Astrocyte (in vitro differentiated cells and primary cell): ENCODE measurements around the gene ACSL4.

Experiments
- EZH2 ChIP-seq: IDR thresholded peaks from 2 replicates; pipeline ENCODE4 v1.6.1; 2012; ENCODE audit warnings: mild to moderate bottlenecking, low read length, inconsistent platforms; ENCODE audit not compliant: insufficient read depth
- TF ChIP-seq, protein P1 (sequence below): IDR thresholded peaks from 2 replicates; pipeline ENCODE4 v1.5.1; 2011; ENCODE audit warnings: low read depth, mild to moderate bottlenecking, inconsistent platforms, low read length, moderate library complexity; ENCODE audit not compliant: insufficient read depth

DNA sequence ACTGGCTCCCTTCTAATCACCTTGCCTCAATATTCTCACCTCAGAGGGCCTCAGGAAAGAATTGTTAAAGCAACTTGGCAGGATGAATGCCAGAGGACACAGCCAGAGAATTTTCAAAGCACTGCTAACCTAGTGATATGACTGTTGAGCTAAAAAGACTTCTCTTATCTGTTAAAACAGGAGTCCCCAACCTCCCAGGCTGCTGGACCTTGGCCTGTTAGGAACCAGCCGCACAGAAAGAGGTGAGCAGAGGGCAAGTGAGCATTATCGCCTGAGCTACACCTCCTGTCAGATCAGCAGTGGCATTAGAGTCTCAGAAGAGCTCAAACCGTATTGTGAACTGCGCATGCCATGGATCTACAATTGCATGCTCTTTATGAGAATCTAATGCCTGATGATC lies 106.4 kb downstream of the ACSL4 start:
- TF ChIP-seq, protein P1, sequence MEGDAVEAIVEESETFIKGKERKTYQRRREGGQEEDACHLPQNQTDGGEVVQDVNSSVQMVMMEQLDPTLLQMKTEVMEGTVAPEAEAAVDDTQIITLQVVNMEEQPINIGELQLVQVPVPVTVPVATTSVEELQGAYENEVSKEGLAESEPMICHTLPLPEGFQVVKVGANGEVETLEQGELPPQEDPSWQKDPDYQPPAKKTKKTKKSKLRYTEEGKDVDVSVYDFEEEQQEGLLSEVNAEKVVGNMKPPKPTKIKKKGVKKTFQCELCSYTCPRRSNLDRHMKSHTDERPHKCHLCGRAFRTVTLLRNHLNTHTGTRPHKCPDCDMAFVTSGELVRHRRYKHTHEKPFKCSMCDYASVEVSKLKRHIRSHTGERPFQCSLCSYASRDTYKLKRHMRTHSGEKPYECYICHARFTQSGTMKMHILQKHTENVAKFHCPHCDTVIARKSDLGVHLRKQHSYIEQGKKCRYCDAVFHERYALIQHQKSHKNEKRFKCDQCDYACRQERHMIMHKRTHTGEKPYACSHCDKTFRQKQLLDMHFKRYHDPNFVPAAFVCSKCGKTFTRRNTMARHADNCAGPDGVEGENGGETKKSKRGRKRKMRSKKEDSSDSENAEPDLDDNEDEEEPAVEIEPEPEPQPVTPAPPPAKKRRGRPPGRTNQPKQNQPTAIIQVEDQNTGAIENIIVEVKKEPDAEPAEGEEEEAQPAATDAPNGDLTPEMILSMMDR = no peak
- TF ChIP-seq EZH2 = no peak
